Omental fat pad (tissue), 4 donors: Measurements from ENCODE around the gene SNX9. TPM values are rescaled to one million over a fixed set of nuclear protein-coding genes. Genes with fewer than 3 reads are reported as not detected.

Source experiments
- ATAC-seq: fragments of 150-250 bp; one replicate; pipeline ENCODE4 v1.9.1; 2016; ENCODE audit warnings: mild to moderate bottlenecking, moderate library complexity; ENCODE audit not compliant: low FRiP score
- DNase-seq: peaks from one replicate; pipeline ENCODE4 v3.0.0-alpha.2; 2019; ENCODE audit warnings: low spot score
- total RNA-seq, 4 donors: library from RNA; depleted of rRNA; stranded (reverse); fragments of >200 nt; gene quantifications; one replicate each; pipeline ENCODE4 v1.1.0, GENCODE V29; 2016
- TF ChIP-seq, protein P1 (sequence below), 3 donors: fragments of 450-650 bp; IDR thresholded peaks; one replicate each; pipeline ENCODE4 v1.5.1; 2016 to 2017; ENCODE audit warnings: antibody characterized with exemption in 3 of 3, mild to moderate bottlenecking in 3 of 3, moderate library complexity in 2 of 3

The SNX9 gene
- total RNA-seq, 4 donors from 2014 or later = 61.8 to 89.6 (median 76.3) TPM

DNA sequence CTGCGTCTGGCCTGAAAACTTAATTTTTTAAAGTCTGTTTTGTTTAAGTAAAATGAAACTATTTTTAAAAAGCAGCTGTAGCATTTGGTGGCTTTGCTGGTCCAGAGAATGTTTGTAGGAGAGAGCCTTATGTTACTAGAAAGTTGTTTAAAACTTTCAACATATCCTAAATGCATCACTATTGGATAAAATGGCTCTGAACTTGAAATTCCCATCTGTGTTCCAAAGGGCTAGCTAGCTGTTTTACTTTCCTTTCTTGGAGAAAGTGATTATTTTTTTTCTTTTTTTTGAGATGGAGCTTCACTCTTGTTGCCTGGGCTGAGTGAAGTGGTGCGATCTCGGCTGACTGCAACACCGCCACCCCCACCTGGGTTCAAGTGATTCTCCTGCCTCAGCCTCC, 161.1 kb downstream of the SNX9 start:
- ATAC-seq = no peak

DNA sequence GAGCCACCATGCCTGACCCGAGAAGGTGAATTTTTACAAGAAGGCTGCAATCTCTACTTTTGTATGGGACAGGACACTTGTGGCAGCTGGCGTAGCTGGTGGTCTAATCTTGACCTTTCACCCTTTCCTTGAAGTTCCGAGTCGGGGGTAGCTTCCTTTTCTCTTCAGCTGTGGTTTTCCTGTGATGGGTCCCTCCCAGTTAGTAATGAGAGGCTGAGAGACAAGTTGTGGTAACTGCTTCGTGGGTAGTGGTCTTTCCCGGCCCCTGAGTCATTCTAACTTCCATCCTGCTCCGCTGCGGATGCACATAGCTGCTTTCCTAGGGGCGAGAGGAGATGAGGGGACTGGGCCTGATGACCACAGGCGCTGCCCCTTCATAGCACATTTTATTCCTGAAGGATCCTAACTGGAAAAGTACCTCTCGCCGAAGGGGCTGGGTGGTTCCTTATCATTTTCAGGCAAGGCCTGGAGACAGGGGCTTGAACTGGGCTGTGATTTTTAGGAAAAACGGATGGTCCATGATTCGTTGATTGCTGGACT, 161.7 kb downstream of the SNX9 start:
- TF ChIP-seq, protein P1, sequence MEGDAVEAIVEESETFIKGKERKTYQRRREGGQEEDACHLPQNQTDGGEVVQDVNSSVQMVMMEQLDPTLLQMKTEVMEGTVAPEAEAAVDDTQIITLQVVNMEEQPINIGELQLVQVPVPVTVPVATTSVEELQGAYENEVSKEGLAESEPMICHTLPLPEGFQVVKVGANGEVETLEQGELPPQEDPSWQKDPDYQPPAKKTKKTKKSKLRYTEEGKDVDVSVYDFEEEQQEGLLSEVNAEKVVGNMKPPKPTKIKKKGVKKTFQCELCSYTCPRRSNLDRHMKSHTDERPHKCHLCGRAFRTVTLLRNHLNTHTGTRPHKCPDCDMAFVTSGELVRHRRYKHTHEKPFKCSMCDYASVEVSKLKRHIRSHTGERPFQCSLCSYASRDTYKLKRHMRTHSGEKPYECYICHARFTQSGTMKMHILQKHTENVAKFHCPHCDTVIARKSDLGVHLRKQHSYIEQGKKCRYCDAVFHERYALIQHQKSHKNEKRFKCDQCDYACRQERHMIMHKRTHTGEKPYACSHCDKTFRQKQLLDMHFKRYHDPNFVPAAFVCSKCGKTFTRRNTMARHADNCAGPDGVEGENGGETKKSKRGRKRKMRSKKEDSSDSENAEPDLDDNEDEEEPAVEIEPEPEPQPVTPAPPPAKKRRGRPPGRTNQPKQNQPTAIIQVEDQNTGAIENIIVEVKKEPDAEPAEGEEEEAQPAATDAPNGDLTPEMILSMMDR (IDR thresholded peaks at IDR 0.05) = no peak
- no peak for DNase-seq
- no peak for ATAC-seq

More for the DNA sequence above, 161.1 kb downstream of the SNX9 start:
- TF ChIP-seq, protein P1 (IDR thresholded peaks at IDR 0.05) = no peak
- DNase-seq = no peak

DNA sequence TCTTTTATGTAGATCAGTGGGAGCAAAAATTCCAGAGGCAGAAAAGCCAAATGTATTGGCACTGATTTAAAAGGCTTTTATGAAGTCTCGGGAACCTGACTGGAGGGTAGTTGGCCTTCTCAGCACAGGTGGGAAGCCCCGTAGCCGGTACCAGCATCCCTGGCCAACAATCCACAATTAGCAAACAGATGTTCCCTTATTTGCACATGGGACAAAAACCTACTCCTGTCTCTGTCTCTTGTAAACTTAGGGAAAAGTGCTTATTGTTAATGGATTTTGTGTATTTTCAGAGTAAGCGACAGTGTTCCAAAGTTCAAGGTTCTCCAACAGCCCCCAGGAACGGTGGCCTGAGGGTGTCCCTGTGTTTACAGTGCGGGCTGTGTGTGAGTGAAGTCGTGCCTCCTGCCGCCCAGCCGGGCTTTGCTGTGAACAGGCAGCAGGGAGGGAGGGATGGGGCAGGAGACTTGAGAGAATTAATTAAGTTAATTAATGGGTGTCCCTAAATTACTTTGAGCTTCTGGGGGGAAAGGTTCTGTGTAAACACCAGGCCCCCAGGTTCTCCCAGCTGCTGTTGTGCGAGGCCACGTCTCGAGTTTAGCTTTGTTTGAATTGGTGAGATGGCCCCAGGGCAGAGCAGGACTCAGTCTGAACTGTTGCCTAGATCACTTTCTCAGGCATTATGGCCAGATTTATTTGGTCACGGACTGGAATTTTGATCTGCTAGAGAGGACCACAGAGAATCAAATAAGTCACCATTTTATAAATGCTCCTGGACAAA, 162.5 kb downstream of the SNX9 start:
- no peak for ATAC-seq
- DNase-seq = no peak
- TF ChIP-seq, protein P1 (IDR thresholded peaks at IDR 0.05) = no peak

DNA sequence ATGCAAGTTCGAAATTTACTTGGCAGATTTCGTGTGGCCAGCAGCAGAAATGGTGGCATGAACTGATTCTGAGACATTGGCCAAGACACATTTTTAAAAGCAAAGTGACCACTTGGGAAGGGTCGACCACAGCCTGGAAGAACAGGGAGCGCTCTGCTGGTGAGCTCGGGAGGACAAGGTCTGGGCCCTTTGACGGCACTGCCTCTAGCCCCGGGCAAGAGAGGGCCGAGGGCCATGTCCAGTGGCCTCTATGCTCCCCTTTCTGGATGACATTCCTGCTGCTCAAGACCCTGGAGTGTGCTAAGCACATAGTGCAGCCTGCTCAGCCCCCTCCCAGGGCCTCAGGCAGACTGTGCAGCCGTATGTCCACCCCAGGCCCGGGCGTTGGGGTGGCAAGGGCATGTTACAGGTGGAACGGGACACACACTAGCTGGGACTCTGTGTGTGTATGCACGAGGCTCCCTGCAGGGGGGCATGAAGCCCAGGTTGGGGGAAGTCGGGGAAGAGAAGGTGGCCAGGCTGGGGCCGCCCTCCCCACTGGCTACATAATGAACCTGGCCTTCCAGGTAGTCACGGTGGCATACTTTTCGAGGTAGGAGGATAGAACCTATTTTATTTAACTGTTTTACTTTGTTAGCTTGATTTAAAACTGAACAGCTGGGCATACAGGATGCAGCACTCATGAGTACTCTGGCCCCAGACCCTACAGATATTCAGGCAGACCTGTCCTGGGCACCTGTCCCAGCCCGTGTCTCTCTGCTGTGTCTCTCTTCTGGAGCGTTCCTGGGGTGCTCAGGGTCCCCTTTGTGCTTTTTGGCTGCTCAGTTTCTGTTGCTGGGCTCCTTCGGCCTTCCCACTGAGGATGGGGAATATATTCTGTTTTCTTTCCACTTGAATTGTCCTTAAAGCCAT, 165.0 kb downstream of the SNX9 start:
- DNase-seq (no peak), ATAC-seq (no peak)
- TF ChIP-seq, protein P1 (IDR thresholded peaks at IDR 0.05) = no peak

DNA sequence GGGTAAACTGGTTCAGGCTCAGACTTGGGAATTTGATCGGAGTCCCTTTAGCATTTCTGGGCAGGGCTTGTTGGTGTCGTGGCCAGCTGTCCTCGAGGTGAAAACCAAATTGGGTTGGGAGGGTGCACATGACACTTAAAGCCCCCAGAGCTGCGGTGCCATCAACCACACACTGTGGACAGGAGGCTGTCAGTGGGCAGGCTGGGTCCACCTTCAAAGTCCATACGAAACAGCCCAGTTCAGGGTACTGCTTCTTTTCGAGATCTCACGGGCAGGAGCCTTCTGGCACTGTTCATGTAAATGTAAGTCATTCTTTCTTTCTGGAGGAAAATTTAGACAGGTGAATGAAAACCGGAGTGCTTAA, 165.6 kb downstream of the SNX9 start:
- TF ChIP-seq, protein P1 (IDR thresholded peaks at IDR 0.05) = no peak

DNA sequence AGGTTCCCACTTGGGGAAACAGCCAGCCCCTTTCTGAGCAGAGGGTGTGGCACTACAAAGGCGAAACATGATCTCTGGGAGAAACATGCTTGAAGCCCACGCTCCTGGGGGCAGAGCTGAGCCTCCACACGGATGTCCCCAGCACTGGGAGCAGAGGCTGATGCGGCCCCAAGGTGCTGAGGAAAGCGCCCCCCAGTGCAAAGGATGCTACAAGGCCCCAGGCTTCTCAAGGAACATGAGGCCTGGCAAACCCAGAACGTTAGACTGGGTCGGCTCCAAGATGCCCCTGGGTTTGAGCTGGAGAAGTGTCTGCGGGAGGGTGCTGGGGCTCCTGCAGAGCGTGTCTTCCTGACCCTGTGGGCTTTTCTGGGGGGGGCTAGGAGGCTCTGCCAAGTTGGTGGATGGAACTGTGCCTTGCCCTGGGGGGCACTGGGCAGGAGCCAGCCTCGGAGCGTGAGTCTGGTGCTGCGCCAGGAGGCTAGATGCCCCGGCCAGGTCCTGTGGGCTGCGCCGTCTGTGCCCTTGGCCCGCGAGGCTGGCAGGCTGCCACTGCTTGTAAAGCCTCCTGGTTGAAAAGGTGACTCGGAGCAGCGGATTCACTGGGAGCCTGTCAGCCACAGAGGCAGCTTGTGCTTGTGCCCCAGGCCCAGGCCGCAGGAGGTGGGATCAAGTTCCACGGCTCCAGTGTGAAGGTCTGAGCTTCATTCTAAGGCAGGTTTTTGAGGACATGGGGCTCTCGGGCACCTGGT, 166.7 kb downstream of the SNX9 start:
- no peak for DNase-seq
- TF ChIP-seq, protein P1 (IDR thresholded peaks at IDR 0.05) = no peak
- peak; percentile 72 for ATAC-seq

More for the DNA sequence above, 165.6 kb downstream of the SNX9 start:
- ATAC-seq = no peak
- no peak for DNase-seq
